Kidney epithelial cell (primary cell): ENCODE measurements around the gene GASK1A. TPM values are rescaled to one million over a fixed set of nuclear protein-coding genes. Genes with fewer than 3 reads are reported as not detected.

Experiments
- DNase-seq: peaks from one replicate; pipeline ENCODE4 v3.0.0-alpha.2; 2010; ENCODE audit warnings: low read depth
- H3K27me3 ChIP-seq: 2 replicates; pipeline ENCODE4 v1.6.0; 2011; ENCODE audit warnings: low read length; ENCODE audit not compliant: control insufficient read depth, insufficient read depth
- H3K36me3 ChIP-seq: 2 replicates; pipeline ENCODE4 v1.5.1; 2011; ENCODE audit warnings: low read length; ENCODE audit not compliant: control insufficient read depth, insufficient read depth
- H3K4me3 ChIP-seq: 2 replicates; pipeline ENCODE4 v1.5.1; 2011; ENCODE audit warnings: low read depth, mild to moderate bottlenecking, control low read depth, low read length
- total RNA-seq: library from RNA; depleted of rRNA; stranded (reverse); fragments of >200 nt; gene quantifications from 2 replicates; pipeline ENCODE4 v1.2.3, GENCODE V29; 2015
- TF ChIP-seq, protein P1 (sequence below): IDR thresholded peaks from 2 replicates; pipeline ENCODE4 v1.5.1; 2011; ENCODE audit warnings: mild to moderate bottlenecking, moderate library complexity, low read length, control low read depth, inconsistent platforms; ENCODE audit not compliant: insufficient read depth, poor library complexity, severe bottlenecking

The GASK1A gene
- total RNA-seq, 1 donor from 2014 or later = 1.0 TPM

DNA sequence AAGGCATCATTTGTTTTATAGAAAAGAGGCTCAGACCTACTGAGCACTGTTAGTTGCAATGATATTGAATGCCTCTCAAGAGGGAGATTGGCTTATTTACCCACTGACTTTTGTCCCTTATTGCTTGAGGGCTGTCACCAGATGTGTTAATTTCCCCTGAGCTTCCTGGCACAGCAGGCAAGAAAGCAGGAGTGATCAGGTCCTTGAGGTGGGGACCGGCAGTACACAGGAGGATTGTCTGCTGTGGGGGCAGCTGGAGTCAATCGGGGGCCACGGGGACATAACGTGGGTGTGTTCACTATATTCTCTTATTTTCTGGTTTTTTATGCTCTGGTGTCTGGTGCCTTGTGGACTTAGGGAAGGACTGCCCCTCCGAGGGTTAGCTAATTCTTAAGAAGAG is 44.6 kb downstream of the GASK1A start:
- H3K36me3 ChIP-seq = no peaks in the 10 kb centered on the region
- DNase-seq = no peak
- no peak overlapping the region for H3K4me3 ChIP-seq
- no peaks in the 10 kb centered on the region for H3K27me3 ChIP-seq
- TF ChIP-seq, protein P1, sequence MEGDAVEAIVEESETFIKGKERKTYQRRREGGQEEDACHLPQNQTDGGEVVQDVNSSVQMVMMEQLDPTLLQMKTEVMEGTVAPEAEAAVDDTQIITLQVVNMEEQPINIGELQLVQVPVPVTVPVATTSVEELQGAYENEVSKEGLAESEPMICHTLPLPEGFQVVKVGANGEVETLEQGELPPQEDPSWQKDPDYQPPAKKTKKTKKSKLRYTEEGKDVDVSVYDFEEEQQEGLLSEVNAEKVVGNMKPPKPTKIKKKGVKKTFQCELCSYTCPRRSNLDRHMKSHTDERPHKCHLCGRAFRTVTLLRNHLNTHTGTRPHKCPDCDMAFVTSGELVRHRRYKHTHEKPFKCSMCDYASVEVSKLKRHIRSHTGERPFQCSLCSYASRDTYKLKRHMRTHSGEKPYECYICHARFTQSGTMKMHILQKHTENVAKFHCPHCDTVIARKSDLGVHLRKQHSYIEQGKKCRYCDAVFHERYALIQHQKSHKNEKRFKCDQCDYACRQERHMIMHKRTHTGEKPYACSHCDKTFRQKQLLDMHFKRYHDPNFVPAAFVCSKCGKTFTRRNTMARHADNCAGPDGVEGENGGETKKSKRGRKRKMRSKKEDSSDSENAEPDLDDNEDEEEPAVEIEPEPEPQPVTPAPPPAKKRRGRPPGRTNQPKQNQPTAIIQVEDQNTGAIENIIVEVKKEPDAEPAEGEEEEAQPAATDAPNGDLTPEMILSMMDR = no peak

DNA sequence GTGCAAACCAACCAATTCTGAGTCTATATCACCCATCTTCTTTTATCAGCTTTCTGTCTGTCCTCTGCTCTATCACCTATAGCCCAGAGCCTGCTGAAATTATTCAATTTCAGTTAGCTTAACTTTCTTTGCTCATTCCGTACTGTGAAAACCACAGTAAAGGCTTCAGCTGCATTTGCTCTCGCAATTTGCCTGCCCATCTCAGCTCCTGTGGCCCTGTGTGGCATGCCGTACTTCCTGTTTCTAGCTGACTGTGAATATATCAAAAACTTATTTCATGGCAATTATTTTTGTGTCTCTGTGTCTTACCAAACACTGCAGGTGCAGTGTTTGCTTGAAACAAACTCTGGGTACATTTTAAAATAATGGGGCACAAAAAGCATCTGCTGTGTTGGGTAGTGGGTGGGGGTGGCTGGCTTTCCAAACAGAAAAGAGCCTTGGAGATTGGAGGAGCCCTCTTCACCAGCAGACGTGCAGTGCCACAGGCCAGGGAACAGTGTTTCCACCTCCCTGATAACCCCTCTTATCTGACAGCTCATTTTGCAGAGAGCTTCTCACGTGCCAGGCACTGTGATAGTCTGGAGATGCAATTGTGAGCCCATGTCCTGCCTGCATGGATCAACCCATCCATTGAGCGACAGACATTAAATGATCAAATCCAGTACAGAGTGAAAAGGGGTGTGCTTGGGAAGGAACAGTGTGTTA is 45.2 kb downstream of the GASK1A start:
- H3K4me3 ChIP-seq = no peak overlapping the region
- TF ChIP-seq, protein P1 = no peak
- H3K36me3 ChIP-seq = no peaks in the 10 kb centered on the region
- no peaks in the 10 kb centered on the region for H3K27me3 ChIP-seq
- DNase-seq = no peak

DNA sequence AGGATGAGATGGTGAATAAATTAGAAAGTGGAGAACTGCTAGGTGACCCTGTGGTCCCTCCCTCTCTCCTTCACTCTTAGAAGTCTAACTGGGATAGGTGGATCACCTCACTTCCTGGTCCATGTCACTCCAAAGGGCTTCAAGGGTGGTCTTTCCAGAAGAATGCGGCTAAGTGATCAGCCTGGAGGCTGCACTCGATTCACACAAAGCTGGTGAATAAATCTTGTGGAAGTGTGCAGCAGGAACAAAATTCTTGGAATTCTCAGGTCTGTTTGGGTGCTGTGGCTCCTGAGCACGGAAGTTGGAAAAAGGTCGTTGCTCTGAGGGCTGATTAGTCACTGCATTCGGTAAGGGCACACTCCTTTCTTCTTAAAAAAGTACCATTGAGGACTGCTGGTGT is 46.3 kb downstream of the GASK1A start:
- no peak for DNase-seq
- TF ChIP-seq, protein P1 = no peak
- H3K4me3 ChIP-seq = no peak overlapping the region
- no peaks in the 10 kb centered on the region for H3K36me3 ChIP-seq
- H3K27me3 ChIP-seq = no peaks in the 10 kb centered on the region

DNA sequence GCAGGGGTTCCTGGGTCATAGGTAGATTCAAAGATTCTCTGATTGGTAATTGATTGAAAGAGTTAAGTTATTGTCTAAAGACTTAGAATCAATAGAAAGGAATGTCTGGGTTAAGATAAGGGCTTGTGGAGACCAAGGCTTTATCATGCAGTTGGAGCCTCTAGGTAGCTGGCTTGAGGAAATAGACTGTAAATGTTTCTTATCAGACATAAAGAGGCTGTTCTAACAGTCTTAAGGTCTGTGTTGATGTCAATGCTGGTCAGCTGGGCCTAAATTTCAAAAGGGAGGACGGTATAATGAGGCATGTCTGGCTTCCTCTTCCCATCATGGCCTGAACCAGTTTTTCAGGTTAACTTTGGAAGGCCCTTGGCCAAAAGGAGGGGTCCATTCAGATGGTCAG is 48.9 kb downstream of the GASK1A start:
- no peak overlapping the region for H3K4me3 ChIP-seq
- TF ChIP-seq, protein P1 = no peak
- H3K36me3 ChIP-seq = no peaks in the 10 kb centered on the region

DNA sequence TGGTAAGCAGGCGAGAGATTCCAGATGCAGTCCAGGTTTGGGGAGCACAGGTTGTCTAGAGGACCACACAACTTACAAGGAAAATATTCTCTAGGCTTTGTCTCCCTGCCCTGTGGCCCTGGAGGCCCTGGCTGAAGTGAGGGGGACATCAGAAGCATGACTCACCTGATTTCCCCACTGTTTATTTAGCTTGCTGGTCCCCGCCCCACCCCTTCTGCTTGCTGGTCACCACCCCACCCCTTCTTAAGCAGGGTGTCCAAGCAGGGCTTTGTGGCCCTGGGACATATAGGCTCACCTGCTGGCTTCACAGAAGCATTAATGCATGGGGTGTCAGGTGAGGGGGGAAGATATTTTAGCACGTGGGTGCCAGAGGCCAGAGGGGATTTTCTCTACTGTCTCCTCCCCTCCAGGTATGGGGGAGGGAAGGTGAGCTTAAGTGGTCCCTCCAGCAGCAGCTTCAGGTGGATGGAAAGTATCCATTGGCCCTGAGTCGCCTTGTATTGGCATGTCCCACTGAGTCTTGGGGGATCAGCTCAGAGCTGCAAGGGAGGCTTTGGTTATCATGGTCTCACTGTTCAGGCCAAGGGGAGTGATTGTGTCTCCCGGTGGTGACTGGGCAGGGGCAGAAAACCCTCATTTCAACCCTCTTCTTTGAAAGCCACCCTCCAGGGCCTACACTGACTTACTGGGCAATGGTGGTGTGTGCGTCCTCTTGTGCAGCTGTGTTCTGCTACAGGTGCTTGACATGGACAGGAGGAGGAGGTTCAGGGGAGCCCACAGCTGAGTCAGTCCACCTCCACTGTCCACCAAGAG is 49.8 kb downstream of the GASK1A start:
- Histone ChIP-seq H3K4me3 (no peak overlapping the region), H3K36me3 (no peaks in the 10 kb centered on the region), H3K27me3 (no peaks in the 10 kb centered on the region)
- DNase-seq = no peak
- TF ChIP-seq, protein P1 = no peak

More for the DNA sequence above, 48.9 kb downstream of the GASK1A start:
- no peak for DNase-seq
- H3K27me3 ChIP-seq = no peaks in the 10 kb centered on the region
